Measurements from ENCODE around the gene HOXB3. TPM values are rescaled to one million over a fixed set of nuclear protein-coding genes. Genes with fewer than 3 reads are reported as not detected.

Gene HOXB3
- total and polyA plus RNA-seq, 2 of the 4 experiments (the other 2 are of a cell fraction): 6.3 to 59.6 TPM

- H4K8ac ChIP-seq (ENCODE audit: low read depth in 2 of 2, low read length in 2 of 2): peak overlapping the region; percentile 96 to 99
- H3K4me1 ChIP-seq (ENCODE audit: control insufficient read depth, insufficient read depth, low read length): peaks cover 3% of the 10 kb centered on the region; the same call in 1 of the 2 replicates
- peak overlapping the region; percentile 95 for H2AK5ac ChIP-seq (ENCODE audit: low read depth, low read length)
- TF ChIP-seq NFE2L2 (IDR thresholded peaks at IDR 0.05; ENCODE audit: low read depth, low read length) (no peak), CHD1 (IDR thresholded peaks at IDR 0.05; ENCODE audit: low read depth, low read length) (no peak), USF2 (IDR thresholded peaks at IDR 0.05; ENCODE audit: low read depth, low read length) (no peak), MXI1 (IDR thresholded peaks at IDR 0.05; ENCODE audit: borderline replicate concordance, low read depth, low read length) (no peak), FOS (IDR thresholded peaks at IDR 0.05; ENCODE audit: low read depth, low read length) (no peak), ELK1 (IDR thresholded peaks at IDR 0.05; ENCODE audit: borderline replicate concordance, low read depth, low read length) (no peak), SMC3 (IDR thresholded peaks at IDR 0.05; ENCODE audit: low read depth, low read length) (no peak)
- H3K4ac ChIP-seq (ENCODE audit: low read depth, low read length): peak overlapping the region; percentile 99
- H2BK20ac ChIP-seq (ENCODE audit: low read depth, low read length): peak overlapping the region; percentile 55
- H3K36me3 ChIP-seq (ENCODE audit: control insufficient read depth, insufficient read depth, low read length): peaks cover 10% of the 10 kb centered on the region; the same call in 1 of the 2 replicates
- H3K4me2 ChIP-seq (ENCODE audit: low read depth, low read length): peak overlapping the region; percentile 98
- ChIA-PET POLR2A (ENCODE audit: unreplicated experiment) (interaction anchor here (0.5 to 1.0 kb wide), 8 partner anchors 9 to 191 kb away, joined by 3 to 9 read pairs (median 3); no protein-coding TSS in a partner anchor), CTCF (interaction anchor here (0.6 to 2.6 kb wide), 4 partner anchors 33 to 237 kb away, joined by 3 to 15 read pairs (median 4); no protein-coding TSS in a partner anchor)
- peak overlapping the region; percentile 8 for H2AFZ ChIP-seq (replicated peaks; ENCODE audit: low read length, poor library complexity)
- H3K27ac ChIP-seq (ENCODE audit: insufficient read depth, low read length): peak overlapping the region; percentile 99
- peak overlapping the region; percentile 100 for H3K56ac ChIP-seq (ENCODE audit: extremely low read depth, insufficient read depth, low read length)
- peak overlapping the region; percentile 100 for H3K23ac ChIP-seq (ENCODE audit: low read depth, low read length)
- H3K27me3 ChIP-seq (ENCODE audit: control insufficient read depth, insufficient read depth, low read length): no peaks in the 10 kb centered on the region
- peak overlapping the region; percentile 99 for H3K14ac ChIP-seq (replicated peaks; ENCODE audit: low read depth, low read length)
- H2BK15ac ChIP-seq (ENCODE audit: low read depth, low read length): peak overlapping the region; percentile 95; the same call in 2 of the 3 replicates
- in situ Hi-C loops (cut with MboI; ENCODE audit: low sequenced_read_pairs) (no loop called here), dilution Hi-C loops (cut with HindIII; ENCODE audit: low sequenced_read_pairs, unreplicated experiment) (no loop called here), intact Hi-C loops (cut with micrococcal nuclease) (no loop called here)
- H3K18ac ChIP-seq (ENCODE audit: low read depth, low read length): peak overlapping the region; percentile 96
- H3K4me3 ChIP-seq (ENCODE audit: insufficient read depth, low read depth, low read length): peak overlapping the region; percentile 91
- H3K9me3 ChIP-seq (ENCODE audit: control insufficient read depth, insufficient read depth, low read length): no peaks in the 10 kb centered on the region
- peak overlapping the region; percentile 99 for H2BK5ac ChIP-seq (ENCODE audit: low read depth, low read length, poor library complexity, severe bottlenecking)
- no CpG with 5 or more reads among the region's 10 CpGs for WGBS, 2 experiments (ENCODE audit: extremely low coverage in 2 of 2, insufficient read length in 1 of 2)
- TSS peak; percentile 29 for BruUV-seq (replicated peaks)
- H4K91ac ChIP-seq (ENCODE audit: insufficient read depth, low read depth, low read length): peak overlapping the region; percentile 99
- H4K5ac ChIP-seq (ENCODE audit: low read depth, low read length): peak overlapping the region; percentile 92
- no peaks in the 10 kb centered on the region; the same call in 1 of the 2 replicates for H4K20me1 ChIP-seq (ENCODE audit: insufficient read depth, low read length)
- H2BK120ac ChIP-seq (ENCODE audit: low read depth, low read length): peak overlapping the region; percentile 97
- H3K79me1 ChIP-seq (ENCODE audit: low read depth in 1 of 2, low read length in 2 of 2): no peaks in the 10 kb centered on the region
- H3K9me1 ChIP-seq (ENCODE audit: insufficient read depth, low read length): no peaks in the 10 kb centered on the region
- peak overlapping the region; percentile 100 for H3K9ac ChIP-seq (ENCODE audit: low read depth, low read length)
- peak; percentile 17 for DNase-seq
- ATAC-seq (ENCODE audit: low read depth): no peak
- peak overlapping the region; percentile 94 for H2AK9ac ChIP-seq (replicated peaks; ENCODE audit: low read depth, low read length, poor library complexity)
Observed at GRCh38 chr17:48589060-48589830, 796 bp downstream of the HOXB3 start.
